ACC112 (cell line): Measurements from ENCODE around the gene LOXHD1.

ENCODE experiments used
- H2AFZ ChIP-seq: fragments of 200-600 bp; sonication (generic); one replicate; pipeline ENCODE4 v1.6.0; 2017; ENCODE audit warnings: antibody characterized with exemption, low read length; ENCODE audit not compliant: unreplicated experiment
- H3K27ac ChIP-seq: fragments of 200-600 bp; sonication (generic); 2 replicates; pipeline ENCODE4 v1.5.1; 2014; ENCODE audit warnings: low read depth, mild to moderate bottlenecking, antibody characterized with exemption, low read length, moderate library complexity
- H3K27me3 ChIP-seq: fragments of 200-600 bp; sonication (generic); 2 replicates; pipeline ENCODE4 v1.6.1; 2014; ENCODE audit warnings: mild to moderate bottlenecking, antibody characterized with exemption, low read length, moderate library complexity, mixed read lengths; ENCODE audit not compliant: insufficient read depth
- H3K36me3 ChIP-seq: fragments of 200-600 bp; sonication (generic); 2 replicates; pipeline ENCODE4 v1.6.1; 2016; ENCODE audit warnings: mild to moderate bottlenecking, antibody characterized with exemption, low read length, moderate library complexity, mixed read lengths; ENCODE audit not compliant: insufficient read depth
- H3K4me1 ChIP-seq: fragments of 200-600 bp; sonication (generic); one replicate; pipeline ENCODE4 v1.6.1; 2016; ENCODE audit warnings: low read length, mixed read lengths; ENCODE audit not compliant: insufficient read depth, unreplicated experiment, control insufficient read depth
- H3K4me3 ChIP-seq: fragments of 200-600 bp; sonication (generic); 2 replicates; pipeline ENCODE4 v1.5.1; 2014; ENCODE audit warnings: mild to moderate bottlenecking, low read depth, low read length
- H3K79me2 ChIP-seq: fragments of 200-600 bp; sonication (generic); one replicate; pipeline ENCODE4 v1.6.0; 2016; ENCODE audit warnings: low read length; ENCODE audit not compliant: control insufficient read depth, unreplicated experiment, insufficient read depth

Gene LOXHD1

DNA sequence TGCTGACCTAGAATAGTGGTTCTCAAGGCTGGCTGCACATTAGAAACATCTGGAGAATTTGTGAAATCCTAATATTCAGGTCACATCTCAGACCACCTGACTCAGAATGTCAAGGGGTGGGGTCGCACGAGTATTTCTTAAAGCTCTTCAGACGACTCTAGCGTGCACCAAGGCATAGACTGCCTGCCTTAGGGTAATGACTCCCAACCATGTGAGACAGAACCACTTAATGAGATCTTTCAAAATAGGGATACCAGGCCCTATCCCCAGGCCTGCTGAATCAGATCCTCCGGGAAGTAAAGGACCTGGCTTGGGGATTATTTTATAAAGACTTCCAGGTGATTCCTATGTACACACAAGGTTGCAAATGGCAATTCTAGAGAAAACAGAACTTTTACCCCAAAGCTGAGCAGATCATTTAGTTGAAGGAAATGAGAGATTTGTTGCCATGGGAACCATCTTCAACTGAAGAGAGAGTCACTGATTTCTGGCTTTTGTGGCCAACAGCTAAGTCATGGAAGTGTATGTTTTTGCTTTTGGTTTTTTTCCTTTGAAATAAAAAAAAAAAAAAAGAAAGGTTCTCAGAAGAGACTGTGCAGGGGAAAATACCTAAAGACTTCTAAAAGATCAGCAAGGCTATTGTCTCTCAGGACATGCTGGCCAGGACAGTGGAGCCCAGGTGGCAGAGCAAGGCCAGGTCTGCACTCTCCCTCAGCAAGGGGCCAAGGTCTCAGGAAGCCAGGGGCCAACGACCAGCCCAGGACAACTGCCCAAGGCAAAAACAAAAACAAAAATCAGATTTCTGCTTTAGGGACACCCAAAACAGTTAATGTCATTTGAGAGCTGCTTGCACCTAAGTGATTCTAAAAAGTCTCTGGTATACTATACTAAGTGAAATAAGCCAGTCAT, 15.3 kb upstream of the LOXHD1 start:
- no peak overlapping the region for H3K27ac ChIP-seq
- H3K4me1 ChIP-seq, result peaks cover 4% of the 10 kb centered on the region
- H2AFZ ChIP-seq, result no peak overlapping the region
- peaks cover 60% of the 10 kb centered on the region for H3K27me3 ChIP-seq
- H3K36me3 ChIP-seq, result no peaks in the 10 kb centered on the region
- H3K79me2 ChIP-seq, result no peaks in the 10 kb centered on the region
- H3K4me3 ChIP-seq, result no peak overlapping the region

GRCh38 chr18:46668694-46669093, 11.7 kb upstream of the LOXHD1 start:
- Histone ChIP-seq H3K27me3 (peaks cover 48% of the 10 kb centered on the region), H3K27ac (no peak overlapping the region), H3K79me2 (no peaks in the 10 kb centered on the region), H2AFZ (no peak overlapping the region), H3K4me3 (no peak overlapping the region), H3K4me1 (no peaks in the 10 kb centered on the region), H3K36me3 (no peaks in the 10 kb centered on the region)

- H3K36me3 ChIP-seq, result no peaks in the 10 kb centered on the region
- no peaks in the 10 kb centered on the region for H3K4me1 ChIP-seq
- no peak overlapping the region for H3K4me3 ChIP-seq
- peaks cover 48% of the 10 kb centered on the region for H3K27me3 ChIP-seq
- H3K27ac ChIP-seq, result no peak overlapping the region
- no peak overlapping the region for H2AFZ ChIP-seq
- H3K79me2 ChIP-seq, result no peaks in the 10 kb centered on the region
These were observed 11.1 kb upstream of the LOXHD1 start for GRCh38 chr18:46668135-46668534.

- H2AFZ ChIP-seq, result no peak overlapping the region
- no peaks in the 10 kb centered on the region for H3K36me3 ChIP-seq
- no peak overlapping the region for H3K4me3 ChIP-seq
- H3K27ac ChIP-seq, result no peak overlapping the region
- no peaks in the 10 kb centered on the region for H3K79me2 ChIP-seq
- H3K27me3 ChIP-seq, result peaks cover 18% of the 10 kb centered on the region
- H3K4me1 ChIP-seq, result no peaks in the 10 kb centered on the region
These were observed 6.5 kb upstream of the LOXHD1 start for GRCh38 chr18:46663539-46663938.

GRCh38 chr18:46660957-46661749, 4.1 kb upstream of the LOXHD1 start:
- Histone ChIP-seq H2AFZ (no peak overlapping the region), H3K4me3 (no peak overlapping the region), H3K36me3 (no peaks in the 10 kb centered on the region), H3K79me2 (no peaks in the 10 kb centered on the region), H3K4me1 (no peaks in the 10 kb centered on the region), H3K27ac (no peak overlapping the region), H3K27me3 (peaks cover 18% of the 10 kb centered on the region)

DNA sequence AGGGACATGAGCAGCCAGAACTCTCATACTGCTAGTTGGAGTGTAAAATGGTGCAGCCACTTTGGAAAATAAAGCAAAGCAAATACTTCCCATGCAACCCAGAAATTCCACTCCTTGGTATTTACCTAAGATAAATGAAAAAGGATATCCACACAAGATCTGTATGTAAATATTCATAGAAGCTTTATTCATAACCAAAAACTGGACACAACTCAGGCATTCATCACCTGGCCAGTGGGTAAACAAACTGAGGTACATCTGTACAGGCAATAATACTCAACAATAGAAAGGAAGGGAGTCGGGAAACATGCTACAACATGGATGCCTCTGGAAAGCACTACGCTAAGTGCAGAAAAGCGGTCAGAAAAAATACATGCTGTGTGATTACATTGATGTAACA, 2.5 kb upstream of the LOXHD1 start:
- Histone ChIP-seq H3K27ac (no peak overlapping the region), H3K4me3 (no peak overlapping the region), H3K36me3 (no peaks in the 10 kb centered on the region), H3K27me3 (peaks cover 26% of the 10 kb centered on the region), H2AFZ (no peak overlapping the region), H3K4me1 (no peaks in the 10 kb centered on the region), H3K79me2 (no peaks in the 10 kb centered on the region)

- Histone ChIP-seq H3K27me3 (peaks cover 38% of the 10 kb centered on the region), H3K4me1 (no peaks in the 10 kb centered on the region), H3K79me2 (no peaks in the 10 kb centered on the region), H3K36me3 (no peaks in the 10 kb centered on the region), H2AFZ (no peak overlapping the region), H3K27ac (no peak overlapping the region), H3K4me3 (no peak overlapping the region)
These were observed 500 bp downstream of the LOXHD1 start for GRCh38 chr18:46656326-46657114.

DNA sequence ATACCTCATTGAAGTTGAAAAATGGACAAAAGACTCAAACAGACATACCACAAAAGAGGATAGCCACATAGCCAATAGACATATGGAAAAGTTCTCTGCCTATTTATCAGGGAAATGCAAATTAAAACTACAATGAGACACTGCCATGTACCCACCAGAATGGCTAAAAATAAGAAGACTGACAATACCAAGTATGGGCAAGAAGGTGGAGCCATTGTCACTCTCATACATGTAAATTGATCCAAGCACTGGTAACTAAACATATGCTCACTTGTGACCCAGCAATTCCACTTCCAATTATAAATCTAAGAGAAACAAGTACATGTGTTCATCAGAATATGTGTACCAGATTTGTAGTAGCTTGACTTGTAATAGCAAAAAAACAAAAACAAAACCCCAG, 4.6 kb downstream of the LOXHD1 start:
- H3K27me3 ChIP-seq, result peaks cover 77% of the 10 kb centered on the region
- H3K79me2 ChIP-seq, result no peaks in the 10 kb centered on the region
- H3K36me3 ChIP-seq, result no peaks in the 10 kb centered on the region
- no peak overlapping the region for H3K4me3 ChIP-seq
- no peak overlapping the region for H3K27ac ChIP-seq
- H2AFZ ChIP-seq, result no peak overlapping the region
- H3K4me1 ChIP-seq, result no peaks in the 10 kb centered on the region

DNA sequence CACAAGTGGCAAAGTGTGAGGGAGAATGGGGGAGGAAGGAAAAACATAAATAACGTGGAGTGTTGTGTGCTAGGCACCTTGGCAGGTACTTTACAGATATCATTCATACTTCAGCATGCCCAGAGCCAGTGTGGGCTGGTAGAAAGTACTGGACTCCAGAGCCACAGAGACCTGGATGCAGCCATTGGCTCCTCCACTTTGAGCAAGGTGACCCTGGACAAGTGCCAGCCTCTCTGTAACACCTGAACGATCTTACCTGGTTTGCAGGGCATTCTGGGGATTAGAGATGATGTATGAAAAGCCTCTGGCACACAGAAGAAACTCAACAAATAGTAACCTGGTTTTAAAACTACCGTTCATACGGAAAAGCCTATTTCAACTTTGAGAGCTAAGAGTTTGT, 6.3 kb downstream of the LOXHD1 start:
- H3K79me2 ChIP-seq, result no peaks in the 10 kb centered on the region
- no peaks in the 10 kb centered on the region for H3K4me1 ChIP-seq
- peaks cover 90% of the 10 kb centered on the region for H3K27me3 ChIP-seq
- H3K36me3 ChIP-seq, result no peaks in the 10 kb centered on the region
- H3K4me3 ChIP-seq, result no peak overlapping the region
- H2AFZ ChIP-seq, result no peak overlapping the region
- H3K27ac ChIP-seq, result no peak overlapping the region

- Histone ChIP-seq H3K36me3 (no peaks in the 10 kb centered on the region), H3K27me3 (peaks cover 94% of the 10 kb centered on the region), H3K4me3 (no peak overlapping the region)
These were observed 7.8 kb downstream of the LOXHD1 start for GRCh38 chr18:46649071-46649862.

More at GRCh38 chr18:46649071-46649862, 7.8 kb downstream of the LOXHD1 start:
- H2AFZ ChIP-seq, result no peak overlapping the region
- H3K4me1 ChIP-seq, result no peaks in the 10 kb centered on the region
- no peaks in the 10 kb centered on the region for H3K79me2 ChIP-seq
- H3K27ac ChIP-seq, result no peak overlapping the region
